Esophagus (tissue), 2 donors: ENCODE measurements around the gene LIPM. TPM values are rescaled to one million over a fixed set of nuclear protein-coding genes. Genes with fewer than 3 reads are reported as not detected.

Experiments used
- H3K27ac ChIP-seq, 2 donors: one replicate each; pipeline ENCODE4 v1.5.1; 2013; ENCODE audit warnings: low read depth in 2 of 2, mild to moderate bottlenecking in 2 of 2, inconsistent platforms in 1 of 2, low read length in 1 of 2, moderate library complexity in 1 of 2
- H3K27me3 ChIP-seq, 2 donors: one replicate each; pipeline ENCODE4 v1.6.1; 2013; ENCODE audit warnings: low read length in 2 of 2, control low read depth in 1 of 2, mild to moderate bottlenecking in 1 of 2; ENCODE audit not compliant: insufficient read depth in 2 of 2, control insufficient read depth in 1 of 2
- H3K36me3 ChIP-seq, 2 donors: one replicate each; pipeline ENCODE4 v1.6.1; 2013; ENCODE audit warnings: low read length in 1 of 2; ENCODE audit not compliant: control insufficient read depth in 2 of 2, insufficient read depth in 2 of 2
- H3K4me1 ChIP-seq, 2 donors: one replicate each; pipeline ENCODE4 v1.6.1; 2013; ENCODE audit warnings: low read length in 1 of 2; ENCODE audit not compliant: control insufficient read depth in 2 of 2, insufficient read depth in 2 of 2
- H3K4me3 ChIP-seq, 2 donors: one replicate each; pipeline ENCODE4 v1.5.1; 2013; ENCODE audit warnings: low read length in 2 of 2, mild to moderate bottlenecking in 2 of 2, low read depth in 1 of 2, moderate library complexity in 1 of 2
- H3K9me3 ChIP-seq, 2 donors: one replicate each; pipeline ENCODE4 v1.6.1; 2013; ENCODE audit warnings: mild to moderate bottlenecking in 2 of 2, low read depth in 1 of 2, low read length in 1 of 2, moderate library complexity in 1 of 2; ENCODE audit not compliant: control insufficient read depth in 2 of 2, insufficient read depth in 1 of 2
- WGBS, 2 donors: extraction: QIAGEN DNeasy Blood & Tissue Kit; methylation state at CpG; one replicate each; pipeline ENCODE4 v1.1.7; 2013; 5-methylcytosine and 5-hydroxymethylcytosine counted together
- polyA plus RNA-seq, 2 donors: library from polyadenylated mRNA; stranded (reverse); fragments of 200-250 nt; gene quantifications; one replicate each; pipeline ENCODE4 v1.2.3, GENCODE V29; 2013
- donor health status: healthy with polysubstance abuse.
- donor health status: Bipolar disorder and iron deficiency.

Gene LIPM
- polyA plus RNA-seq, 2 donors = not detected

DNA sequence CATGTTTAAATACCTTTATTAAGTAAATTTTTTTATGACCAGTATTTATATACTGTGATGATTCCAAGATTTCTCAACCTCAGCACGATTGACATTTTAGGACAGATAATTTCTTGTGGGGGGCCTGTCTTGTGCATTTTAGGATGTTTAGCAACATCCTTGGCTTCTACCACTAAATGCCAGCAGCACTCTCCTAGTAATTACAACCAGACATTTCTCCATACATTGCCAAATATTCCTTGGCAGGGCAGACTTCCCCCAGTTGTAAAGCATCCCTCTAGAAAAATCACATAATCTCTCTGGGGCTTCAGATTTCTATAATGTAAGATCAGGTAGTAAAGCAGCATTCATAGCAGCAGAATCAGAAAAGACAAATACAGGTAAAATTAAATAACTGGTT, 7.8 kb upstream of the LIPM start:
- Histone ChIP-seq H3K9me3 (no peaks in the 10 kb centered on the region), H3K36me3 (no peaks in the 10 kb centered on the region), H3K4me3 (no peak overlapping the region), H3K4me1 (no peaks in the 10 kb centered on the region), H3K27me3 (no peaks in the 10 kb centered on the region), H3K27ac (no peak overlapping the region)
- 80 to 85% methylated on average over 1 of the region's 1 CpG for WGBS, 2 donors

DNA sequence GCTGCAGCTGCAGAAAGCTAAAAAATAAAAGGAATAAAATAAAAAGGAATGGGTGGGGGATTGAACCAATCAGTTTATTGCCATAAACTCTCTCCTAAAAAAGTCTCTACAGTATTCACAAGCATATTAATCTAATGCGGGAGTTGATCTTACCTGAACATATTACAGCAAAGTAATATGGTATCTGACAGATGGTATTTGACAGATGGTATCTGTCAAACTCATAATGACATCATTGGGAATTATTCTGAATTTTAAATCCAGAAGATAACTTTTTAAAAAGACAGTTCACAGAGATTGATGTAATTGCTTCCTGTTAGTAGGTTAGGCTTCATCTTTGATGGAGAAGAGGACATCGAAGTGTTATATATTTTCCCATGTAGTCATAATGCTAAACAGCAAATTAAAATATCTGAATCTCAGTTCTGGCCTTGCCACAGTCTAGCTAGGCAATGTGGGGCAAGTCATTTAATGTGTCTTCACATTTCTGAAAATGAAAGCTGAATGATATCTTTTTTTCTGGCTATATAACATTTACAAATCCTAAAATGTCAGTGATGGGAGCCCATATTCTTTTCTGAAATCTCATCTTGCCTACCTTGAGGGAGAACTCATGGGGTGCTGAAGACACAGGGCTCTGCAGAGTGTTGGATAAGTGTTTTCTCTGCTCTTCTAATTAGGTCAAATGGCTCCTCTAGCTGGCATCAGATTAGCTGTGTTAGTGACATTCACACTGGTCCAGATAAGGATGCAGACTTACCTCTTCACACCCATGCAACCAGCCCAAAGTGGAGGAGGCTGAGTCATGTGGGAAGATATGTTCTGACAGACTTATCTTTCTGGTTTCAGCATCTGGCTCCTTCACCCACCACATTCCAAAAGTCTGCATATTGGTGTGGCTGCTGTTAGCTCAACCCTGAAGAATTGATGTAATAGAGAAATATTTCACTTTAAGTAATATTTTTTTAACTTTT, 2.1 kb upstream of the LIPM start:
- no peaks in the 10 kb centered on the region for H3K36me3 ChIP-seq
- no peaks in the 10 kb centered on the region for H3K9me3 ChIP-seq
- H3K4me1 ChIP-seq = no peaks in the 10 kb centered on the region
- H3K27ac ChIP-seq = no peak overlapping the region
- WGBS, 2 donors = 92 to 93% methylated on average over 2 of the region's 2 CpGs
- H3K4me3 ChIP-seq = no peak overlapping the region
- H3K27me3 ChIP-seq = no peaks in the 10 kb centered on the region

DNA sequence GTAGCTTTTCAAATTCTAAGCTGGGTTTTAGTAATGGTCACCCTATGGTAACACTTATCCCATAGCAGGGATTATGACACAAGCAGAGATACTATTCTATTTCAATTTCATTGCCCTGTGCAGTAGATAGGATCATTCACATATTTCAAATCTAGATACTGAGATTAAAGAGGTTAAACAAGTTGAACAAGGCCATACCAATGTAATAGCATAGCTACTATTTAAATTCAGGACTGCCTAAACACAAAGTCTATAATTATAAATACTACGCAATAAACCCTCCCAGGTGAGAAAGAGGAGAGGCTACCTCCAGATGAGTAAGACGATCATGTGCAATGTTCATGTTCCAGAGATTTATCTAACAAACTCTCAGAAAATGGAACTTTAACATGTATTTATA, 1.1 kb downstream of the LIPM start:
- H3K27ac ChIP-seq = no peak overlapping the region
- no peak overlapping the region for H3K4me3 ChIP-seq

DNA sequence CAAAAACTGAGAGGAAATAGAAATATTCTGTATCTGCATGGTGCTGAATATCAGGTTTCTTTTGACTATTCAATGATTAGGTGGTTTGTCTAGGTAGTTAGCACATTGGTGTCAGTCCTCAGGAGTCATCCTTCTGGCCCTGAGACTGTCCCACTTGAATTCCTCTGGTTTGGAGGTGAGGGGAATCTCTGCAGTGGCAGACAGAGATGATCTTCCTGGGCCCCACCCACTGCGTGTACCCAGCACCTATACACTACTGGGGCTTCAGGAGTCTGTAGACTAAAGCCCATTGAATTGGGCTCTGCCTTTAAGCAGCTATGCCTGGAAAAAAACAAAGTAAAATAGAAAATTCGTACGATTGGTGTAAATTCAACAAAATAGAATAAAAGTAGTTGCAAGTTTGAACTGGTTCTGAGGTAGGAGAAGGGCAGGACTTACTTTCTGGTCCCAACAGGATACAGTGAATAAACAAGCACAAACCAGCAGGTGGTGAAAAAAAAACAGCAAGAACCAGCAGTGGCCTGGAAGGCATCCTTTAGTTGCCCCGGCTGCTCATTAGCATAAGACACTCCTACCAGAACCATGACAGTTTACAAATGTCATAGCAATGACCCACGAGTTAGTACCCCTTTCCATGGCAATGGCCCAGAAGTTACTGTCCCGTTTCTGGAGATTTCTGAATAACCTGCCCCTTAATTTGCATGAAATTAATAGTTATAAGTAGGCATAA, 1.7 kb downstream of the LIPM start:
- Histone ChIP-seq H3K4me3 (no peak overlapping the region), H3K9me3 (no peaks in the 10 kb centered on the region), H3K27me3 (no peaks in the 10 kb centered on the region), H3K27ac (no peak overlapping the region), H3K4me1 (no peaks in the 10 kb centered on the region), H3K36me3 (no peaks in the 10 kb centered on the region)
- 37 to 55% methylated on average over 6 of the region's 6 CpGs for WGBS, 2 donors

More for the DNA sequence above, 1.1 kb downstream of the LIPM start:
- no peaks in the 10 kb centered on the region for H3K4me1 ChIP-seq
- no peaks in the 10 kb centered on the region for H3K9me3 ChIP-seq
- H3K27me3 ChIP-seq = no peaks in the 10 kb centered on the region
- H3K36me3 ChIP-seq = no peaks in the 10 kb centered on the region
- WGBS, 2 donors = 87 to 90% methylated on average over 2 of the region's 2 CpGs

DNA sequence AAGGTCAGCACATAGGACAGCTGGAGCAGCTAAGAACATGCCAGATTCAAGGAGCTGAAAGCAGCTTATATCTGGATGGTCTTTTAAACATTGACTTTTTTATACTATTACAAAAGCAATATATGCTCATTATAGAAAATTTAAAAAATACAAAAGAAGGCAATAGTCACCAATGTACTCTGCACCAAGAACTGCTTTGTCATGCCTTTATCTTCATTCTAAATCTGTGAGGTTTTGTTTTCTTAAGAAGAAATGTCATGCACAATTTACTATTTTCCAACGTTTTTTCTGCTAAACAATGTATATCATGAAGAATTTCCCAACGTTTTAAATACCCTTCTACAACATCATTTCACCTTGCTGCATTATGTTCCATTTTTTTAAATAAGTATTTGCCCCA, 2.8 kb downstream of the LIPM start:
- H3K9me3 ChIP-seq = no peaks in the 10 kb centered on the region
- H3K4me1 ChIP-seq = no peaks in the 10 kb centered on the region
- no peaks in the 10 kb centered on the region for H3K36me3 ChIP-seq
- H3K27ac ChIP-seq = no peak overlapping the region
- H3K27me3 ChIP-seq = no peaks in the 10 kb centered on the region
- H3K4me3 ChIP-seq = no peak overlapping the region
- 29 to 48% methylated on average over 2 of the region's 2 CpGs for WGBS, 2 donors

DNA sequence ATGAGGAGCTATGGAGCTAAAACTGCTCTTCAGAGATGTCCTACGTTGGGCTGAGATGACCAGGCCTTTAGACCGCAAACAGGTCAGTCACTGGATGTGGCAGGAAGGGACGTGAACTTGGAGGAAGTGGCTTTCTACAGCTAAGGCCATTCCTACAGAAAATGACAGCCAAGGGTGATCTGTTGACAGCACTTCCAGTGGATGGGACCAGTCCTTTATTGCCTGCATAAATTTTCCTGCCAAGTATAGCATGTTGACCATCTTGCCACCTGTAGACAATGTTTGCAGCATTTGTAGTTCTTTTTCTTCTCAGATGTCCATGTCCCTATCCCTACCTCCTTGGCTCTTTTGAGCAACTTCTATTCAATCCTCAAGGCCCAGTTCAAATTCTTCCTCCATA, 3.4 kb downstream of the LIPM start:
- H3K4me1 ChIP-seq = no peaks in the 10 kb centered on the region
- no peaks in the 10 kb centered on the region for H3K27me3 ChIP-seq
- H3K36me3 ChIP-seq = no peaks in the 10 kb centered on the region
- no peaks in the 10 kb centered on the region for H3K9me3 ChIP-seq
- H3K27ac ChIP-seq = no peak overlapping the region
- WGBS, 2 donors = 85 to 88% methylated on average over 3 of the region's 3 CpGs
- H3K4me3 ChIP-seq = no peak overlapping the region

DNA sequence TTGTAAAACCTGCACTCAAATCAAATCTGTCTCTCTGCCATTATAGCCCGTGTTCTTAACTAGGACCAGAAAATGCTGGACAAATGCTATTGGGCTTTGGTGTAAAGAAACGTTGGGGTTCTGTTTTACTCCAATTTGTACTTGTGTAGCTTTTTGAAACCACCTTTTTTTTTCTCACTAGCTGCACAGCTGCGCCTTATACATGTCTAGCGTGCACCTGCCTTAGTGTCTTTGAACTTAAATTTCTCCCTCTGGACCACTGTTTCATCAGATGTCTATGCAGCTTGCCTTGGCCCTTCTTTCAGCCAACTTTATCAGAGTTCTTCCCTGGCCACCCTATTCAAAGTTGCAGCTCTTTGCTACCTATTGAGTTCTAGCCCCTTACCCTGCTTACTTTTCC, 7.1 kb downstream of the LIPM start:
- WGBS, 2 donors = 75 to 77% methylated on average over 4 of the region's 4 CpGs
- Histone ChIP-seq H3K27me3 (no peaks in the 10 kb centered on the region), H3K9me3 (no peaks in the 10 kb centered on the region), H3K4me1 (no peaks in the 10 kb centered on the region), H3K27ac (no peak overlapping the region), H3K4me3 (no peak overlapping the region), H3K36me3 (no peaks in the 10 kb centered on the region)

DNA sequence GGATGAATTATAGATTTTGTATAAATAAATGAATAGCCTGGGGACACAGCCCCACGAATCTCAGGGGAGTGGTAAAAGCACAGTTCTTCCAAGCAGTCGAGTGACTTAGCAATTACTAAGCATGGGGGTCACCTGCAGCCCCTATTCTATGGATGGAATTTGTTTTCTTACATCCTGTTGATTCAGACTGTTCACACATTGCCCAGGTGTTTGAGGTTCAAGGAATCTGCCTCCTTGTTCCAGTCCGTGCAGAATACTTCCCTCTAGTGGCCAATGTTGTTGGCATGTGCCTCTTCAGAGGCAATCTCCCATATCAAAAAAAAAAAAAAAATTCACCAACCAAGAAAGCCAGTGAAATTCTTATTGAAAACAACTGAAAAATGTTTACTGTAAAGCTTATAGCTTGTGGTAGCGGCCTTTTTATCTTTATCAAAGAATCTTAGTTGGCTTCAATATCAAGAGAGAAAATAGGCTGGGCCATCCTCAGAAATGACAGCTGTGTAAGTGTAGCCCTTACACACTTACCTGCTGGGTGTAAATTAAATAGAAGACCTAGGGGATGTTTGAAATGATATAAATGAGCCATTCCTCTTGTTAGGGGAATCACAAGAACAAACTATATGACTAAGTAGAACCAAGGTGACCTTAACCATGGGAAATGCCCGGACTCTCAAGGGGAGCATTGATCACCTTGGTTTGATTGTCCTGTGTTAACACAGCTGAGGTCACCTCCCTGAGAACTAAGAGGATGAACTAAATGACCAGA, 7.8 kb downstream of the LIPM start:
- Histone ChIP-seq H3K9me3 (no peaks in the 10 kb centered on the region), H3K36me3 (no peaks in the 10 kb centered on the region), H3K4me1 (no peaks in the 10 kb centered on the region), H3K27ac (no peak overlapping the region), H3K27me3 (no peaks in the 10 kb centered on the region), H3K4me3 (no peak overlapping the region)
- WGBS, 2 donors = 34 to 36% methylated on average over 5 of the region's 5 CpGs

DNA sequence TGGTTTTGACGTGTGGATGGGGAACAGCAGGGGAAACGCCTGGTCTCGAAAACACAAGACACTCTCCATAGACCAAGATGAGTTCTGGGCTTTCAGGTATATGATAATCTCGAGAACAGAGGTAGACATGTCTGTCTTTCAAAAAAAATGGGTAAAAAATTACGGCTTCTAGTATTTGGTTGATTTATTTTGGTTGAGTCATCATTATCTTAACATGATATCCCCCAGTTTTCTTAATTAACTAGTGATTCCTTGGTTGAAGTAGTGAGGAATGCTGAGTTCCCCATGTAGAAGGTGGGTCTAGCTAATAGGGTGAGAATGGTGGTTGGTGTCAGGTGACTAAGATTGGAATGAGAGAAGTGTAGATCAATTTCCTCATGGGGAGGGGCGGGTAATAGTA, 10.7 kb downstream of the LIPM start:
- WGBS, 2 donors = 93% methylated on average over 6 of the region's 6 CpGs
- Histone ChIP-seq H3K4me1 (no peaks in the 10 kb centered on the region), H3K36me3 (no peaks in the 10 kb centered on the region), H3K27me3 (no peaks in the 10 kb centered on the region), H3K27ac (no peak overlapping the region), H3K9me3 (no peaks in the 10 kb centered on the region), H3K4me3 (no peak overlapping the region)
